Epithelial cell of proximal tubule (primary cell): Measurements from ENCODE around the gene EFNB3. TPM values are rescaled to one million over a fixed set of nuclear protein-coding genes. Genes with fewer than 3 reads are reported as not detected.

Experiments used
- DNase-seq: peaks from one replicate; pipeline ENCODE4 v3.0.0-alpha.2; 2011; ENCODE audit warnings: low read depth
- H3K4me3 ChIP-seq: 2 replicates; pipeline ENCODE4 v1.5.1; 2011; ENCODE audit warnings: low read depth, mild to moderate bottlenecking, low read length
- CTCF ChIP-seq: conservative IDR thresholded peaks from 2 replicates; pipeline ENCODE4 v1.5.1; 2012; ENCODE audit warnings: low read depth, mild to moderate bottlenecking, low read length
- total RNA-seq: library from RNA; depleted of rRNA; stranded (reverse); fragments of >200 nt; gene quantifications from 2 replicates; pipeline ENCODE4 v1.2.3, GENCODE V29; 2015

Gene EFNB3
- total RNA-seq, 1 donor from 2014 or later, result 1.7 TPM

GRCh38 chr17:7701681-7702080 lies 3.3 kb upstream of the EFNB3 start:
- no peak overlapping the region for H3K4me3 ChIP-seq
- no peak for TF ChIP-seq CTCF
- DNase-seq, result no peak

- no peak for DNase-seq
- TF ChIP-seq CTCF, result no peak
- H3K4me3 ChIP-seq, result no peak overlapping the region
Observed at GRCh38 chr17:7702776-7703175, 2.2 kb upstream of the EFNB3 start.

- H3K4me3 ChIP-seq, result no peak overlapping the region
- no peak for DNase-seq
- no peak for TF ChIP-seq CTCF
Observed at GRCh38 chr17:7703584-7704479, 1.2 kb upstream of the EFNB3 start.

GRCh38 chr17:7705269-7706255 lies 560 bp downstream of the EFNB3 start:
- TF ChIP-seq CTCF, result no peak
- no peak for DNase-seq

GRCh38 chr17:7706631-7707354 lies 1.8 kb downstream of the EFNB3 start:
- TF ChIP-seq CTCF, result no peak
- no peak for DNase-seq
- H3K4me3 ChIP-seq, result no peak overlapping the region

More at GRCh38 chr17:7705269-7706255, 560 bp downstream of the EFNB3 start:
- H3K4me3 ChIP-seq, result peak overlapping the region; percentile 43

- no peak for TF ChIP-seq CTCF
Observed at GRCh38 chr17:7707446-7707845, 2.4 kb downstream of the EFNB3 start.

More at GRCh38 chr17:7707446-7707845, 2.4 kb downstream of the EFNB3 start:
- no peak overlapping the region for H3K4me3 ChIP-seq
- DNase-seq, result no peak
